Measurements from ENCODE around the gene MVB12B. TPM values are rescaled to one million over a fixed set of nuclear protein-coding genes. Genes with fewer than 3 reads are reported as not detected.

MVB12B gene
- polyA plus RNA-seq, 2 donors: 2.1 to 2.4 TPM

- no peak overlapping the region for H3K4me3 ChIP-seq (ENCODE audit: low read depth in 1 of 2, low read length in 2 of 2)
- 92 to 94% methylated on average over 9 of the region's 9 CpGs for WGBS, 2 donors
- no peak overlapping the region for H3K27ac ChIP-seq (ENCODE audit: low read depth in 2 of 2, low read length in 1 of 2)
- no peaks in the 10 kb centered on the region for H3K4me1 ChIP-seq (ENCODE audit: control insufficient read depth in 2 of 2, insufficient read depth in 2 of 2, low read length in 1 of 2)
- H3K27me3 ChIP-seq (ENCODE audit: control insufficient read depth in 1 of 2, insufficient read depth in 2 of 2, low read length in 2 of 2): no peaks in the 10 kb centered on the region
- H3K9me3 ChIP-seq (ENCODE audit: control insufficient read depth in 2 of 2, insufficient read depth in 1 of 2, low read depth in 1 of 2, low read length in 1 of 2): no peaks in the 10 kb centered on the region
- H3K36me3 ChIP-seq (ENCODE audit: control insufficient read depth in 2 of 2, insufficient read depth in 2 of 2, low read length in 1 of 2): peaks cover 3 to 7% of the 10 kb centered on the region in 2 donors
These were observed 102.0 kb downstream of the MVB12B start for GRCh38 chr9:126428534-126429175.

- Histone ChIP-seq H3K9me3 (ENCODE audit: control insufficient read depth in 2 of 2, insufficient read depth in 1 of 2, low read depth in 1 of 2, low read length in 1 of 2) (no peaks in the 10 kb centered on the region), H3K4me1 (ENCODE audit: control insufficient read depth in 2 of 2, insufficient read depth in 2 of 2, low read length in 1 of 2) (no peaks in the 10 kb centered on the region), H3K4me3 (ENCODE audit: low read depth in 1 of 2, low read length in 2 of 2) (no peak overlapping the region), H3K36me3 (ENCODE audit: control insufficient read depth in 2 of 2, insufficient read depth in 2 of 2, low read length in 1 of 2) (peaks cover 3 to 6% of the 10 kb centered on the region in 2 donors), H3K27ac (ENCODE audit: low read depth in 2 of 2, low read length in 1 of 2) (no peak overlapping the region), H3K27me3 (ENCODE audit: control insufficient read depth in 1 of 2, insufficient read depth in 2 of 2, low read length in 2 of 2) (no peaks in the 10 kb centered on the region)
- 94 to 97% methylated on average over 8 of the region's 8 CpGs for WGBS, 2 donors
These were observed 102.6 kb downstream of the MVB12B start for GRCh38 chr9:126429190-126429589.

- Histone ChIP-seq H3K4me3 (ENCODE audit: low read depth in 1 of 2, low read length in 2 of 2) (no peak overlapping the region), H3K36me3 (ENCODE audit: control insufficient read depth in 2 of 2, insufficient read depth in 2 of 2, low read length in 1 of 2) (peaks cover 0 to 4% of the 10 kb centered on the region in 2 donors), H3K27me3 (ENCODE audit: control insufficient read depth in 1 of 2, insufficient read depth in 2 of 2, low read length in 2 of 2) (no peaks in the 10 kb centered on the region), H3K9me3 (ENCODE audit: control insufficient read depth in 2 of 2, insufficient read depth in 1 of 2, low read depth in 1 of 2, low read length in 1 of 2) (no peaks in the 10 kb centered on the region), H3K27ac (ENCODE audit: low read depth in 2 of 2, low read length in 1 of 2) (no peak overlapping the region), H3K4me1 (ENCODE audit: control insufficient read depth in 2 of 2, insufficient read depth in 2 of 2, low read length in 1 of 2) (no peaks in the 10 kb centered on the region)
- whole genome bisulfite sequencing, 2 donors: 91% methylated on average over 6 of the region's 6 CpGs
These were observed 103.5 kb downstream of the MVB12B start for GRCh38 chr9:126430124-126430523.

GRCh38 chr9:126431077-126431742, 104.6 kb downstream of the MVB12B start:
- Histone ChIP-seq H3K9me3 (ENCODE audit: control insufficient read depth in 2 of 2, insufficient read depth in 1 of 2, low read depth in 1 of 2, low read length in 1 of 2) (no peaks in the 10 kb centered on the region), H3K27me3 (ENCODE audit: control insufficient read depth in 1 of 2, insufficient read depth in 2 of 2, low read length in 2 of 2) (no peaks in the 10 kb centered on the region), H3K4me1 (ENCODE audit: control insufficient read depth in 2 of 2, insufficient read depth in 2 of 2, low read length in 1 of 2) (no peaks in the 10 kb centered on the region), H3K36me3 (ENCODE audit: control insufficient read depth in 2 of 2, insufficient read depth in 2 of 2, low read length in 1 of 2) (peaks cover 0 to 6% of the 10 kb centered on the region in 2 donors), H3K4me3 (ENCODE audit: low read depth in 1 of 2, low read length in 2 of 2) (no peak overlapping the region), H3K27ac (ENCODE audit: low read depth in 2 of 2, low read length in 1 of 2) (no peak overlapping the region)
- WGBS, 2 donors: 85 to 89% methylated on average over 11 of the region's 11 CpGs

GRCh38 chr9:126432659-126433058, 106.0 kb downstream of the MVB12B start:
- Histone ChIP-seq H3K9me3 (ENCODE audit: control insufficient read depth in 2 of 2, insufficient read depth in 1 of 2, low read depth in 1 of 2, low read length in 1 of 2) (no peaks in the 10 kb centered on the region), H3K4me1 (ENCODE audit: control insufficient read depth in 2 of 2, insufficient read depth in 2 of 2, low read length in 1 of 2) (no peaks in the 10 kb centered on the region), H3K4me3 (ENCODE audit: low read depth in 1 of 2, low read length in 2 of 2) (no peak overlapping the region), H3K27me3 (ENCODE audit: control insufficient read depth in 1 of 2, insufficient read depth in 2 of 2, low read length in 2 of 2) (no peaks in the 10 kb centered on the region), H3K36me3 (ENCODE audit: control insufficient read depth in 2 of 2, insufficient read depth in 2 of 2, low read length in 1 of 2) (peaks cover 0 to 6% of the 10 kb centered on the region in 2 donors), H3K27ac (ENCODE audit: low read depth in 2 of 2, low read length in 1 of 2) (no peak overlapping the region)
- WGBS, 2 donors: 92 to 94% methylated on average over 7 of the region's 7 CpGs

- H3K27me3 ChIP-seq (ENCODE audit: control insufficient read depth in 1 of 2, insufficient read depth in 2 of 2, low read length in 2 of 2): no peaks in the 10 kb centered on the region
- no peaks in the 10 kb centered on the region for H3K4me1 ChIP-seq (ENCODE audit: control insufficient read depth in 2 of 2, insufficient read depth in 2 of 2, low read length in 1 of 2)
- H3K36me3 ChIP-seq (ENCODE audit: control insufficient read depth in 2 of 2, insufficient read depth in 2 of 2, low read length in 1 of 2): peaks cover 0 to 6% of the 10 kb centered on the region in 2 donors
- no peak overlapping the region for H3K27ac ChIP-seq (ENCODE audit: low read depth in 2 of 2, low read length in 1 of 2)
- no peak overlapping the region for H3K4me3 ChIP-seq (ENCODE audit: low read depth in 1 of 2, low read length in 2 of 2)
- 74 to 91% methylated on average over 2 of the region's 2 CpGs for WGBS, 2 donors
- no peaks in the 10 kb centered on the region for H3K9me3 ChIP-seq (ENCODE audit: control insufficient read depth in 2 of 2, insufficient read depth in 1 of 2, low read depth in 1 of 2, low read length in 1 of 2)
These were observed 108.5 kb downstream of the MVB12B start for GRCh38 chr9:126435105-126435504.

GRCh38 chr9:126435626-126436025, 109.0 kb downstream of the MVB12B start:
- Histone ChIP-seq H3K9me3 (ENCODE audit: control insufficient read depth in 2 of 2, insufficient read depth in 1 of 2, low read depth in 1 of 2, low read length in 1 of 2) (no peaks in the 10 kb centered on the region), H3K27me3 (ENCODE audit: control insufficient read depth in 1 of 2, insufficient read depth in 2 of 2, low read length in 2 of 2) (no peaks in the 10 kb centered on the region), H3K36me3 (ENCODE audit: control insufficient read depth in 2 of 2, insufficient read depth in 2 of 2, low read length in 1 of 2) (peaks cover 0 to 4% of the 10 kb centered on the region in 2 donors), H3K27ac (ENCODE audit: low read depth in 2 of 2, low read length in 1 of 2) (no peak overlapping the region), H3K4me1 (ENCODE audit: control insufficient read depth in 2 of 2, insufficient read depth in 2 of 2, low read length in 1 of 2) (no peaks in the 10 kb centered on the region), H3K4me3 (ENCODE audit: low read depth in 1 of 2, low read length in 2 of 2) (no peak overlapping the region)
- 91 to 95% methylated on average over 8 of the region's 8 CpGs for whole genome bisulfite sequencing, 2 donors

- WGBS, 2 donors: 79 to 81% methylated on average over 6 of the region's 6 CpGs
- no peaks in the 10 kb centered on the region for H3K9me3 ChIP-seq (ENCODE audit: control insufficient read depth in 2 of 2, insufficient read depth in 1 of 2, low read depth in 1 of 2, low read length in 1 of 2)
- no peaks in the 10 kb centered on the region for H3K4me1 ChIP-seq (ENCODE audit: control insufficient read depth in 2 of 2, insufficient read depth in 2 of 2, low read length in 1 of 2)
- no peak overlapping the region for H3K27ac ChIP-seq (ENCODE audit: low read depth in 2 of 2, low read length in 1 of 2)
- H3K4me3 ChIP-seq (ENCODE audit: low read depth in 1 of 2, low read length in 2 of 2): no peak overlapping the region
- H3K36me3 ChIP-seq (ENCODE audit: control insufficient read depth in 2 of 2, insufficient read depth in 2 of 2, low read length in 1 of 2): peaks cover 0 to 4% of the 10 kb centered on the region in 2 donors
- no peaks in the 10 kb centered on the region for H3K27me3 ChIP-seq (ENCODE audit: control insufficient read depth in 1 of 2, insufficient read depth in 2 of 2, low read length in 2 of 2)
These were observed 110.1 kb downstream of the MVB12B start for GRCh38 chr9:126436545-126437267.

GRCh38 chr9:126437268-126437666, 110.6 kb downstream of the MVB12B start:
- no peaks in the 10 kb centered on the region for H3K4me1 ChIP-seq (ENCODE audit: control insufficient read depth in 2 of 2, insufficient read depth in 2 of 2, low read length in 1 of 2)
- no peak overlapping the region for H3K27ac ChIP-seq (ENCODE audit: low read depth in 2 of 2, low read length in 1 of 2)
- WGBS, 2 donors: 91 to 92% methylated on average over 6 of the region's 6 CpGs
- no peak overlapping the region for H3K4me3 ChIP-seq (ENCODE audit: low read depth in 1 of 2, low read length in 2 of 2)
- H3K36me3 ChIP-seq (ENCODE audit: control insufficient read depth in 2 of 2, insufficient read depth in 2 of 2, low read length in 1 of 2): peaks cover 0 to 4% of the 10 kb centered on the region in 2 donors
- H3K27me3 ChIP-seq (ENCODE audit: control insufficient read depth in 1 of 2, insufficient read depth in 2 of 2, low read length in 2 of 2): no peaks in the 10 kb centered on the region
- H3K9me3 ChIP-seq (ENCODE audit: control insufficient read depth in 2 of 2, insufficient read depth in 1 of 2, low read depth in 1 of 2, low read length in 1 of 2): no peaks in the 10 kb centered on the region
